A204.1 (cell line): ENCODE measurements around the gene ERP44.
"Not testable (repeated sequence)": the region's sequence is repeated elsewhere in the genome, so short reads cannot be mapped to it uniquely, and the experiment has no call there.

ENCODE experiments used
- FAIRE-seq: peaks from 2 replicates; lab custom pipeline; 2012; peaks lifted over from hg19 to GRCh38; lab: Jason Lieb, UNC

ERP44 gene

DNA sequence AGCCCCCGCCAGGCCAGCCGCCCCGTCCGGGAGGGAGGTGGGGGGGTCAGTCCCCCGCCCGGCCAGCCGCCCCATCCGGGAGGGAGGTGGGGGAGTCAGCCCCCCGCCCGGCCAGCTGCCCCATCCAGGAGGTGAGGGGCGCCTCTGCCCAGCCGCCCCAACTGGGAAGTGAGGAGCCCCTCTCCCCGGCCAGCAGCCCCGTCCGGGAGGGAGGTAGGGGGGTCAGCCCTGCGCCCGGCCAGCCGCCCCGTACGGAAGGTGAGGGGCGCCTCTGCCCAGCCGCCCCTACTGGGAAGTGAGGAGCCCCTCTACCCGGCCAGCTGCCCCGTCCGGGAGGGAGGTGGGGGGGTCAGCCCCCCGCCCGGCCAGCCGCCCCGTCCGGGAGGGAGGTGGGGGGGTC lies 30.8 kb downstream of the ERP44 start:
- not testable (repeated sequence) for FAIRE-seq

DNA sequence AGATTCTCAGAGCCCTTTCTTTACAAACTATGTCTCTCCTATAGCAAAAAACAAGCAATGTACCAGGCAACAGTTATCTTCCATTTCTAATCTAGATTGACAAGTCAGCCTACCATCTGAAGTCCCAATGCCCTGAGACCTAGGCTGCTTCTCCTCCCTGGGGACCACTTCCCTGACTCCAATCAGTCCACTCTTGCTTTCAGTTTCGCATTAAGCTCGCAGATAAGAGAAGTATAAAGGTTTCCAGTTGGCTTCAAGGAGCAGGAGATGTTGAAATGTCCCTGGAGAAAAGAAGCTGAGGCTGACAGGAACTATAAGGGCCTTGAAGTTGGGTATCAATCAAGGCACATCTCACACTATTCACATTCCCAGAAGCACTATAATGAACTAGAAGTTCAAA lies 32.3 kb downstream of the ERP44 start:
- no peak for FAIRE-seq

DNA sequence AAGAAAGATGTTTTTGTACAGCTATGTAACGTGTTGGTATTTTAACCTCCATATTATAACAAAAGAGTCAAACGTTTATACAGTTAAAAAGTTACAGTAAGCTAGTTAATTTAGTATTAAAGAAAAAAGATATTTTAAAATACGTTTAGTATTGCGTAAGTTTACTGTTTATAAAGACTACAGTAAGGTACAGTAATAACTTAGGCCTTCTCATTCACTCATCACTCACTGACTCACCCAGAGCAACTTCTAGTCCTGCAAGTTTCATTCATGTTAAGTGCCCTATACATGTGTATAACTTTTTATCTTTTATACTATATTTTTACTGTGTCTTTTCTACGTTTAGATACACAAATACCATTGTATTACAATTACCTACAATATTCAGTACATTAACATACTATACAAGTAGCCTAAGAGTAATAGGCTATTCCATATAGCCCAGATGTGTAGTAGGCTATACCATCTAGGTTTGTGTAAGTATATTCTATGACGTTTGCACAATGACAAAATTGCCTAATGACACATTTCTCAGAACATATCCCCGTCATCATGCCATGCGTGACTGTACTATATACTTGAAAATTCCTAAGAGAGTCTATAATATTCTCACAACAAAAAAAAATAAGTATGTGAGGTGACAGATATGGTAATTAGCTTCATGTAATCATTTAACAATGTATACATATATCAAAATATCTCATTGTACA lies 33.8 kb downstream of the ERP44 start:
- FAIRE-seq: no peak

DNA sequence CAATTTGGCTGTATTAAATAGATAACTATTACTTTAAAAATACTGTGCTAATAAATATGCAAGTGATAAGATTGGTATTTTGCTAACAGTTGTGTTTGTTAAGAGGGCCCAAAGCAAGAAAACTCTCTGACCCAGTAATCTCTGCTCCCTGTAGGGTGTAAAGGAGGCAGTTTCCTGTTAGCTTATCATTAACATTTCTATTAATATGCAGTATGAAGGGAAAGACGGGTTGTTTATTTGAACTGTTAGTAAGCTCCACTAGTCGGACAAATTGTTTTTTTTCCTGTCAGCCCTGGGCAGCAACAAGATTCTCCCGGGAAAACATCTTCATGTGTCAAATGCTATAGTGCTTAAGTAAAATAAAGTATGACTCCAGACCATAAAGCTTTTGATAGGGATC lies 35.6 kb downstream of the ERP44 start:
- no peak for FAIRE-seq

DNA sequence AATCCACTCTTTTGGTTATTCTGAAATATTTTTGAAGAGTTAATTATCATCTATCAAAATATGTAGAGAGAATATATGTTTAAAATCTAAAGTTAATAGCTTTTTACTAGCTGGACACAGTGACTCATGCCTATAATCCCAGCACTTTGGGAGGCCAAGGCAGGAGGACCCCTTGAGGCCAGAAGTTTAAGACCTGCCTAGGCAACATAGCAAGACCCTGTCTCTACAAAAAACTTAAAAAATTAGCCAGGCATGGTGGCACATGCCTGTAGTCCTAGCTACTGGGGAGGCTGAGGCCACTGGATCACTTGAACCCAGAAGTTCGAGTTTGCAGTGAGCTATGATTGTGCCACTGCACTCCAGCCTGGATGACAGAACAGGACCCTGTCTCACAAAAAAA lies 36.1 kb downstream of the ERP44 start:
- FAIRE-seq: not testable (repeated sequence)

DNA sequence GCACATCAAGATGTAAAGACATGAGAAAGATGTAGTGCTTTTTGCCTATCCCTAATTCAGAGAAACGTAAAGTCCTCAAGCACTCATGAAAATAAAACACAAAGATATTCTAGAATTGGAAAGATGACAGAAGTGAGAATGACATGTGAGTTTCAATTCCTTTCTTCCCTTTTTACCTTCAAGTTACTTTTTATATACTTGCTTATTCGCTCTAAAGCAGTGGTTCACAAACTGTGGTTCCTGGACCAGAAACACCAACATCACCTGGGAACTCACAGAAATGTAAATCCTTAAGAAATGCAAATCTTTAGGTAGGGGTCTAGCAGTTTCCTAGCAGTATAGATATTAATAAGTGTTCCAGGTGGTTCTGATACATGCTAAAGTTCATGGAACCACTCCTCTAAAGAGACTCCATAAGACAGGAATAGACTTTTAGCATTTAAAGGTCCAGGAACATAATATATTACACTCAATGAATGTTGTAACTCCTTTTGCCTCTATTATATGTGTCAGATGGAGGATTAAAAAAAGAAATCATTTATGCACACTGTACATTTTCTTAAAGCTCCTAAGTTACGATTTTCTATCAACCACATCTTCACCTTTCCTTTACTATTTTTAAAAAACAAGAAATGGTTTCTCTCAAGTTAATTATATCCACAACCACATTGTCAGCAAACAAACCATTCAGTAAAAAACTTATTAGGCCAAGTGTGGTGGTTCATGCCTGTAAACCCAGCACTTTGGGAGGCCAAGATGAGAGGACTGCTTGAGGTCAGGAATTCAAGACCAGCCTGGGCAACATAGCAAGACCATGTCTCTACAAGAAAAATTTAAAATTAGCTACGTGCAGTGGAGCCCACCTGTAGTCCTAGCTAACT lies 39.9 kb downstream of the ERP44 start:
- no peak for FAIRE-seq

DNA sequence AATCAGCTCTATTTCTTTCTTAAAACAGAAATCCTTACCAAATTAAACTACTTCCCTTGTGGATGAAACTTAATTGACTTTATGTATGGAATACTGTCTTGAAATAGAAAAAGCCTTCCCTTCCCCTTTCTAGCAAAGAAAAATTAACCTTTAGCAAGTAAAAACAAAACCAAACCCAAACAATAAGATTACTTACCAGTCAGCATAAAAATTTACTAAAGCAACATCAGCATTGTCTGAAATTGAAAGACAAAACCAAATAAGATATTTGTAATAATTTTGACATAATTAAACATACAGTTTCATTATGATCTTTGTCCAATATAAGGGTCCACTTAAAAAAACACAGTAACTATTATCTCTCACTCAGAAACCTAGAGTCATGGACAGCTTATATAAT lies 41.2 kb downstream of the ERP44 start:
- no peak for FAIRE-seq

DNA sequence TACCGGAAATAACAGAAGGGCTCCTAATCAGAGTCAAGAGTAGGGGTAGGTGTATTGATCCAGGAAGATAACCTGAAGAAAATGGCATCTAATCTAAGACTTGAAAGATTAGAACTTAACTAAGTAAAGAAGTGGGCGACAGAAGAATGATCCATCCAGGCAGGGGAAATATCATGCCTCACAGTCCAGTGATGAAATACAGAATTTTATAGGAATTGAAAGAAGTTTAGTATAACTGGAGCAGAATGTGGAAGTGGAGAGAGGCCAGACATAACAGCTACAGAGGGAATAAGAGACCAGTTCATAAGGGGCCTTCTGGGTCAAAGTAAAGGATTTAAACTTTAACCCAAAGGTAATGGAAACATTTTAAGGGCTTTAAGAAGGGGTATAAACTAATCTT lies 42.2 kb downstream of the ERP44 start:
- FAIRE-seq: no peak

DNA sequence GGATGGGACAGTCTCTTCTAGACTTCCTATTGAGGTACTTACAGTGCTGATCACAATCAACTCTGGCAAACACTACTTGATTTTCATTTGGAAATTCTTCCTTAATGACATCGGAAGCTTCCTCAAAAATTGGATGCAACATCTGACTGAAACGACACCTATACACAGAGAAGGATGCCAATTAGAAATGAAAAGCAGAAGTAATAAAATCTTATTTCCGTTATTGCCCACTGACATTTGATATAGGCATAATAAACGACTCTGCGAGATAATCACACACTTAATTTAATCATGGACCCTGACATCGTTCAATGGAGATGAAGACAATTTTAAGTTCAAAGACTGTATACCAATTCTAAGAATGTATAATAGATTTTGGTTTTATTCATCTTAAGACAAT lies 46.4 kb downstream of the ERP44 start:
- no peak for FAIRE-seq

DNA sequence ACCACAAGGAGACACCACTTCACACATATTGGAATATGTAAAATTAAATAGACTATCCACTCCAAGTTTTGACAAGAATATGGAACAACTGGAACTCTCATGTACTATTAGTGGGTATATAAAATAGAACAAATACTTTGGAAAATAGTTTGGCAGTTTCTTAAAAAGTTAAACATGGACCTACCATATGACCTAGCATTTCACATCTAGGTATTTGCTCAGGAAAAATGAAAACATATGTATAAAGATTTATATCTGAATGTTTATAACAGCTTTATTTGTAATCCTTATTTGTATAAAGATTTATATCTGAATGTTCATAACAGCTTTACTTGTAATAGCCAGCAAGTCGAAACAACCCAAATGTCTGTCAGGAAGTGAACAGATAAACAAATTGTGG lies 49.2 kb downstream of the ERP44 start:
- peak; percentile 41 for FAIRE-seq

DNA sequence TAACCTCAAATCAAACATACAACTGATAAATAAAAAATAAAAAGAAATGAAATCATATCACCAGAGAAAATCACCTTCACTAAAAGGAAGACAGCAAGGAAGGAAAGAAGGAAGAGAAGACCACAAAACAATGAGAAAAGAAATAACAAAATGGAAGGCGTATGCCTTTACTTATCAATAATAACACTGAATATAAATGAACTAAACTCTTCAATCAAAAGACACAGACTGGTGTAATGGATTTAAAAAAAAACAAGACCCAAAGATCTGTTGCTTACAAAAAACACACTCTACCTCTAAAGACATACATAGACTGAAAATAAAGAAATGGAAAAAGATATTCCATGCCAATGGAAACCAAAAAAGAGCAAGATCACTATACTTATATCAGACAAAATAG lies 60.3 kb downstream of the ERP44 start:
- FAIRE-seq: no peak

DNA sequence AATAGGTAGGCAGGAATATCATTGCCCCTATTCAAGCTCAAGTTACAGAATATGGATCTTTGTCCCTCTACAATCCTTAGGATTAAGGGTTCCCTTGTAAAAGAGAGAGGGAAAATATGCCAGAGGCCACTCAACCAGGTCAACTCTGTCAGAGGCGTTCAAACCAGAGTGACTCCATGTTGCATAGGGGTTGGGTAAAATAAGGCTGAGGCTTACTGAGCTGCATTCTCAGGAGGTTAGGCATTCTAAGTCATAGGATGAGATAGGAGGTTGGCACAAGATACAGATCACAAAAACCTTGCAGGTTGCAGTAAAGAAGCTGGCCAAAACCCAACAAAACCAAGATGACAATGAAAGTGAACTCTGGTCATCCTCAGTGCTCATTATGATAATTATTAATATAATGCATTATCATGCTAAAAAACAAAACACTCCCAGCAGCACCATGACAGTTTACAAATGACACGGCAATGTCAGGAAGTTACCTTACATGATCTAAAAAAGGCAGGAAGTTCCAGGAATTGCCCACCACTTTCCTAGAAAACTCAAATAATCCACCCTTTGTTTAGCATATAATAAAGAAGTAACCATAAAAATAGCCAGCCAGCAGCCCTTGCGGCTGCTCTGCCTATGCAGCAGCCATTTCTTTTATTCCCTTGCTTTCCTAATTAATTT lies 64.8 kb downstream of the ERP44 start:
- no peak for FAIRE-seq

DNA sequence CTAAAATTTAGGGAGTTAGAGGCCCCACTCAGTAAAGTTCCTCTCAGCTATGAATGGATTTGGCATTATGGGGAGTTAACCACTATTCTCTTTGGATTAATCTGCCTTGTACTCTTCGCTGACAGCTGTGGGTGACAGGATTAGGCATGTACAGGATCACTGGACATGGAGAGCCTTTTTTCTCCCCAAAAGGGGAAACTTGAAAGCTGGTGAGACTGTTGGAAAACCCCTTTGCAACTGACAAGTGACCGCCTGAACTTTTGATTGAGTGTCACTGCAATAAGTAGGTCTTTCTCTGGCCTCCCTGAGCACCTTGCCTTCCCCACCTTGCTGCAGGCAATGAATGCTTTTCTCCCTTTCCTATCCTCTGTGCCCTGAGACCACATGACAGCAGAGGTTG lies 68.3 kb downstream of the ERP44 start:
- FAIRE-seq: no peak

DNA sequence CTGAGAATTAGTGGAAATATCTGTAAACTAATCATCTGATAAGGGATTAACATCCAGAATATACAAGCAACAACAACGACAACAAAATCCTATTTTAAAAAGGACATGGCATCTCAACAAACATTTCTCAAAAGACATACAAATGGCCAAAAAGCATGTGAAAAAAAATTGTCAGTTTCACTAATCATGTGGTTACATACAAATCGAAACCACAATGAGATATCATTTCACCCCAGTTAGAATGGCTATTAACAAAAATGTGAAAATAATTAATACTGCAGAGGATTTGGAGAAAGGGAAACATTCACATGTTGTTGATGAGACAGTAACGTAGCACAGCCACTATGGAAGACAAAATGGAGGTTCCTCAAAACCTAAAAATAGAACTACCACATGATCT lies 69.5 kb downstream of the ERP44 start:
- FAIRE-seq: no peak

DNA sequence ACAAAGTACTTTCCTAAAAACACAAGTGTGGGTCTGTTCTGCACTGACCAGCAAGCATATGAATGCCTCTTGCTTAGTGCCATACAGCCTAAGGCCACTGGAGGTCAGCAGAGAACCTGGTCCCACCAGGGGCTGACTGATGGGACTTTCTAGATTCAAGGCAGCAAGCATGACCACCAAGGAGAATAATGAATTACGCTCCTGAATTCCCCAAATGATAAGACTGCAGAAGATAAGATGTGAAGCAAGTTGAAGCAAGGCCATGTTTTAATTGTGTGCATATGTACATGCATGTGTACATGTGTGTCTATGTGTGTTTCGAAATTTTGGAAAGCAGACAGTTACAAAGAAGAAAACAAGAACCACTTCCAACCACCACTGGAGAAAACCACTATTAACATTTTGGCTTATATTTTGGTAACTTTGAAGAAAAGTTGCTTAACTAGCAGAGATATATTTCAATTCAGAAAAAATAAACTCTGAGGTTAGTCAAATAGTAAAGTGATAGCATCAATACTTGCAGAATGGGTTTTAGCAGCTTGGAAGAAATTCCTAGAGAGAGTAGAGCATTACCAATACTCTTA lies 70.5 kb downstream of the ERP44 start:
- FAIRE-seq: peak; percentile 80

DNA sequence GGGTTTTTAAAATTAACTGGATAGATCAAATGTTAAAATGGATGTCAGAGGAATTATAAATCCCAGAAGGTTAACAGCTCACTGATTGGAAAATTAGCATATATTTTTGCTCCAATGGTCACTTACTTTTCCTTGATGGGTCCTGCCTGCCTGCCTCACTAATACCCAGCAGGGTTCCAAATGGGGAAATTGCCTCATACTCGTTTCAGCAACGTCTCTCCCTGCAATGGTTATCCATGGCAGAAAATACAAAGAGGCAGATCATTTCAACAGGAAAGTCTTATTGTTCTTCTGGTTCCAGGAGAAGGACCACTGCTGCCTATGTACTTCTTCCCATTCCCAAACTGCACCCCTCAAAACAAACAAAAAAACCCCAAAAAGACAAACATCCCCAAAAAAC lies 71.3 kb downstream of the ERP44 start:
- FAIRE-seq: no peak

DNA sequence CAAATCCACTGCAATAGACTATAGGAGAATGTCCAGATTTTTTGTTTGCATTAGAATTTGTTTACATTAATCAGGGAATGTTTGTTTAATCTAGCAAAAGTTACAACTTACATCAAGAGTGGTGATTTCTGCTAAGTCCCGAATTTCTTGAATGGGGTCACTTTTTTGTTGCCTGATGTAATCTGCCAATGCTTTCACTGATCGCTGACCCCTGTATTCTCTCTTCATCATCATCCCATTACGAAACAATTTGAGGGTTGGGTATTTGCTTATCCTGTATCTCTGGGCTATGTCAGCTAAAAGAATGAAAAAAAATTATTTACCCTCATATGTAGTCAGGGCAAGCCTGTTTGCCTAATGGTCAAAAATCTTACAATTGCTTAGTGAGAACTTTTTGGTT lies 76.9 kb downstream of the ERP44 start:
- no peak for FAIRE-seq

DNA sequence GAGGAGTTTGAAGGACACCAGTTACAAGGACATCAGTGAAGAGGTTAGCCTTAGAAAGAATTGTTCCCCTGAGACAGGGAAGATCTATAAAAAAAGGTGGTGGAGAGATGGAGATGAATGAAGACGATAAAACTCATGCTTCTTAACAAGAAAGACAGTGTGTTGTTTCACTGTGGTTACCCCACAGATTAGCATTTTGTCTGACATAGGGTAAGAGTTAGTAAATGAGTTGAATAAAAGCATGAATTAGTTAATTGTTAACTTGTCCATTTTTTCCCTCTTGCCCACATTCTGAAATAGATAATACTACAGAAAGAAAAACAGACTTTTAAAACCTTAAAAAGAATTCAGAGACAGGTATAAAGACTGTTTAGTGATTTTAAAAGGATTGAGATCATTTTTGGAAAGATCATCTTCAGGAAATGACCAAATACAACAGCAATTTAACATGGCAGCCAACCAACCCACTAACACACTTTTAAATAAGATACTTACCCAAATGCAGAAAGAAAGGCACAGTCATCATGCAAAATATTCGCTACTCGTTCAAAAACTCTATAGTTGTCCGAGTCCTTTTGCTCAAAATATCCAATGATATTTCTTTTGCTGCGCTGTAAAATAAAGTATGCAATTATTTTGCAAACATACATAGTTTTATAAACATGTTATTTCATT lies 78.5 kb downstream of the ERP44 start:
- no peak for FAIRE-seq

DNA sequence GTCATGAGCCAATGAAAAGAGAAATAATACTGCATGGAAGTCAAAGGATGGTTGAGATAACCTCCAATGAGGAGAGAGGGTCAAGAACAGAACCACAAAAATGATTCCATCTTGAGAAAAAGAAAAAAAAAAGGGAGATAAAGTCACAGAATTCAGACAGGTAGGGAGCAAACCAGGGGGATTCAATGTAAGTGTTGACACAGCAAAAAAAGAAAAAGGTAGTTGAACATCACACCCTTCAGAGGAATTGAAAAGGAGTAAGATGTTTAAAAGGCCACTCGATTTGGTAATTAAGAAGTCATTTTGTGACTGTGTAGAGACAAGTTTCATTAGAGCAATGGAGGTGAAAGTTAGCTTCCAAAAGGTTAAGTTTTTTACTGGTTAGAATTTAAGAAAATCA lies 79.3 kb downstream of the ERP44 start:
- FAIRE-seq: no peak

DNA sequence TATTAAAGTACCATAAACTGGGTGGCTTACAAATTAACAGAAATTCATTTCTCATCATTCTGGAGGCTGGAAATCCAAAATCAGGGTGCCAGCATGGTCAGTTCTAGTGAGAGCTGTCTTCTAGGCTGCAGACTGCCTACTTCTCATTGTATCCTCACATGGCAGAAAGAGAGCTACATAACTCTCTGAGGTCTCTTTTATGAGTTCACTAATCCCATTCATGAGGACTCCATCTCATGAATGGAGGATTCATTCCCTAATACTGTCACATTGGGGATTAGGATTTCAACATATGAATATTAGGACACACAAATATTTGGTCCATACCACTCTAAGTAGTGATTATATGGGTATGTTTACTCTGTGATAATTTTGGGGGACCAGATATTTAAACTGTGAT lies 84.0 kb downstream of the ERP44 start:
- no peak for FAIRE-seq

DNA sequence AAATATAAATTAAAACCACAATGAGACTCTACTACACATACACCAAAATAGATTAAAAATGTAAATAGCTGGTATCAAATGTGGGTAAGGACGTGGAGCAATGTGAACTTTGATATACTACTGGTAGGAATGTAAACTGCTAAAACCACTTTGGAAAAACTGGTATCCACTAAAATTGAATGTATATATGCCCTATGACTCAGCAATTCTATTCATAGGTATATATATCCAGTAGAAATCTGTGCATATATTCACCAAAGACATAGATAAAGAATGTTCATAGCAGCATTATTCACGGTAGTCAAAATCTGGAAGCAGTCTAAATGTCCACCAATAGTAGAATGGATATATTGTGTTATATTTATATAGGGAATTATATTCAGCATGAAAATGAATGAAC lies 85.2 kb downstream of the ERP44 start:
- no peak for FAIRE-seq

DNA sequence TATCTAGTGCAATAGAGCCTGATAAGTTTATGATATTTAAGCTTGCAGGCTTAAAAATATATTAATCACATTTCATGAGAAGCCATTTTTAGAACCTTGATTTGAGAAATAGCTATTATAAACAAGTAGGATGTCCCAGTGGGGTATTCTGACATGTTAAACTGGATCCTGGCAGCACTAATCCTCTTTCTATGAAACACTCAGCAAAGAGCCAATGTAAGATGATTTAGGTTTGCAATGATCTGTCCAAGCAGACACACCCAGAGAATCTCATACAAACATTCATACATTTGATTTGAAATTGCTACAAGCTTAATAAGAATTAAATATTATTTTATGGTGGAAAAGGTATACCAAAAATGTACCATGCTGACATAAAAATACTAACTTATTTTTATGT lies 86.5 kb downstream of the ERP44 start:
- no peak for FAIRE-seq
